ENCODE data around the gene G2E3. TPM values are rescaled to one million over a fixed set of nuclear protein-coding genes. Genes with fewer than 3 reads are reported as not detected.

G2E3 gene
- total RNA-seq, 4 donors from 2014 or later, result 4.1 to 15.6 (median 11.7) TPM

GRCh38 chr14:30580616-30581282 lies 21.8 kb downstream of the G2E3 start:
- no peak overlapping the region for H3K4me3 ChIP-seq
- WGBS, 2 donors, result 79 to 88% methylated on average over 2 of the region's 2 CpGs
- no peaks in the 10 kb centered on the region for H3K27me3 ChIP-seq
- intact Hi-C loops (cut with DNase I), result no loop called here
- H3K4me1 ChIP-seq, result no peaks in the 10 kb centered on the region
- no peak for DNase-seq
- H3K9me3 ChIP-seq, result no peaks in the 10 kb centered on the region
- peaks cover 0 to 8% (median 0%) of the 10 kb centered on the region in 3 donors for H3K36me3 ChIP-seq
- TF ChIP-seq CTCF (IDR thresholded peaks at IDR 0.05) (no peak), POLR2A (IDR thresholded peaks at IDR 0.05) (no peak)
- no peak overlapping the region for H3K27ac ChIP-seq

GRCh38 chr14:30581283-30581625 lies 22.3 kb downstream of the G2E3 start:
- 91 to 92% methylated on average over 7 of the region's 7 CpGs for WGBS, 2 donors
- intact Hi-C loops (cut with DNase I), result no loop called here
- H3K27me3 ChIP-seq, result no peaks in the 10 kb centered on the region
- no peak for DNase-seq
- no peak overlapping the region for H3K27ac ChIP-seq
- no peak for TF ChIP-seq POLR2A (IDR thresholded peaks at IDR 0.05)
- TF ChIP-seq CTCF (IDR thresholded peaks at IDR 0.05), result no peak
- no peaks in the 10 kb centered on the region for H3K9me3 ChIP-seq
- peaks cover 0 to 8% (median 0%) of the 10 kb centered on the region in 3 donors for H3K36me3 ChIP-seq
- H3K4me1 ChIP-seq, result no peaks in the 10 kb centered on the region
- H3K4me3 ChIP-seq, result no peak overlapping the region

- no peaks in the 10 kb centered on the region for H3K9me3 ChIP-seq
- no peak for DNase-seq
- intact Hi-C loops (cut with DNase I), result no loop called here
- WGBS, 2 donors, result 90 to 100% methylated on average over 1 of the region's 1 CpG
- H3K4me1 ChIP-seq, result no peaks in the 10 kb centered on the region
- H3K4me3 ChIP-seq, result no peak overlapping the region
- TF ChIP-seq POLR2A (IDR thresholded peaks at IDR 0.05) (no peak), CTCF (IDR thresholded peaks at IDR 0.05) (no peak)
- H3K27me3 ChIP-seq, result no peaks in the 10 kb centered on the region
- H3K36me3 ChIP-seq, result peaks cover 0 to 8% (median 0%) of the 10 kb centered on the region in 3 donors
- H3K27ac ChIP-seq, result no peak overlapping the region
Observed at GRCh38 chr14:30582376-30582775, 23.4 kb downstream of the G2E3 start.

- H3K4me1 ChIP-seq, result no peaks in the 10 kb centered on the region
- no peak overlapping the region for H3K27ac ChIP-seq
- TF ChIP-seq POLR2A (IDR thresholded peaks at IDR 0.05) (no peak), CTCF (IDR thresholded peaks at IDR 0.05) (no peak)
- H3K36me3 ChIP-seq, result peaks cover 0 to 10% (median 0%) of the 10 kb centered on the region in 3 donors
- H3K4me3 ChIP-seq, result no peak overlapping the region
- intact Hi-C loops (cut with DNase I), result no loop called here
- DNase-seq, result no peak
- H3K9me3 ChIP-seq, result no peaks in the 10 kb centered on the region
- H3K27me3 ChIP-seq, result no peaks in the 10 kb centered on the region
Observed at GRCh38 chr14:30584058-30584630, 25.2 kb downstream of the G2E3 start.

- no peak overlapping the region for H3K4me3 ChIP-seq
- DNase-seq, result no peak
- H3K9me3 ChIP-seq, result no peaks in the 10 kb centered on the region
- no peaks in the 10 kb centered on the region for H3K4me1 ChIP-seq
- no peak overlapping the region for H3K27ac ChIP-seq
- H3K36me3 ChIP-seq, result peaks cover 0 to 21% (median 0%) of the 10 kb centered on the region in 3 donors
- TF ChIP-seq CTCF (IDR thresholded peaks at IDR 0.05) (no peak), POLR2A (IDR thresholded peaks at IDR 0.05) (no peak)
- intact Hi-C loops (cut with DNase I), result no loop called here
- no peaks in the 10 kb centered on the region for H3K27me3 ChIP-seq
Observed at GRCh38 chr14:30585204-30585603, 26.2 kb downstream of the G2E3 start.
